HG03064 (cell line): ENCODE data around the gene GBP1.
"Not testable (repeated sequence)": the region's sequence is repeated elsewhere in the genome, so short reads cannot be mapped to it uniquely, and the experiment has no call there.

Experiments used
- ATAC-seq: cut with Tn5 transposase; IDR thresholded peaks from one replicate; pipeline ENCODE4 v1.9.1; 2021; ENCODE audit warnings: low read depth; ENCODE audit not compliant: unreplicated experiment

The GBP1 gene

DNA sequence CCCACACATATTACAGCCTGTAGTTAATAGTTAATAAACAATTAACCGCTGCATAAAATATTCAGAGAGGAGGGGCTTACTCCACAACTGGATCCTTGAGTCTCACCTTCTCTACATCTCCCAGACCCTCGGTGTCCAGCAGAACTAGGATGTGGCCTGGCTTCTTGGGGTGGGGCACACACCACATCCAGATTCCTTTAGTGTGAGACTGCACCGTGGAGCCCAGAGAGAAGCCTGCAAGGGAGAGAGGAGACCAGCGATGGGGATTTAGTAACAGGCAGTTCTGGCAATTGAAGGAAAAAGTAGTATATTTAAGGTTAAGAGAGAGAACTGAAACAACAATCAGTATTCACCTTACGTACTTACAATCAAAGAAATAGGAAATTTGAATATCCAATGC lies 4.9 kb downstream of the GBP1 start:
- no peak for ATAC-seq

DNA sequence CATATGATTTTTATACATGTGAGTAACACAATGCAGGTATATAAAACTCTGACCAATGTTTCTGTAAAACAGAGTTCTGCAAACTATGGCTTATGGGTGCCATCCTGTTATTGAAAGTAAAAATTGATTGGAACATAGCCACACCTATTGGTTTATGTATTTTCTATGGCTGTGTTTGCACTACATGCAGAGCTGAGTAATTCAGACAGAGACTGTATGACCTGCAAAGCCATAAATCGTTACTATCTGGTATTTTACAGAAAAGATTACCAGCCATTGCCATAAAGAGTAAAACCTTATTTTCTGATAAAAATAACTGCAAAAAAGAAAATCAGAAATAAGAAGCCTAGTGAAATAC lies 13.1 kb downstream of the GBP1 start:
- no peak for ATAC-seq

DNA sequence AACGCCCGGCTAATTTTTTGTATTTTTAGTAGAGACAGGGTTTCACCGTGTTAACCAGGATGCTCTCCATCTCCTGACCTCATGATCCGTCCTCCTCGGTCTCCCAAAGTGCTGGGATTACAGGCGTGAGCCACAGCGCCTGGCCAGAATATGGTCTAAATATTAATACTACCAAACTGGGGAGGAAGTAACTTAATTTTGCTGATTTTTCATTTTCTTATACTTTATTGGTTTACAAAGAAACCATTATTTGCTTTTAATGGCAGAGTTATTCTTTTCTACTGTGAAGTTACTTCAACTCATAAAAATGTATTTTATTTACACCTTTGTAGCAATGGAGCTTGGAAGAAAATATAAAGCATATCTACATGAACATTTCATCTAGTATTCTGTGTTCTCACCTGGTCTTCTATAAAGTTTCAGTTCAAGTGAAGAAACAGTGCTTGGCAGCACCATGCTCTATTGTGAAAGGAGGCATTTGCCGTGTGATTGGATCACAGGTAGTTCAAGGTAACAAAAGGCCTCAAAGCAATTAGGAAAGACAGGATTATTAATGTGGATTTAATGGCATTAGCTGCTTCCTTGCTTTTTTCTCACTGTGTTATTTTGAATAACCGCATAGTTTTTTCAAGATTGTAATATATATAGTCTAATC lies 13.6 kb downstream of the GBP1 start:
- no peak for ATAC-seq

GRCh38 chr1:89050649-89051033 lies 14.4 kb downstream of the GBP1 start:
- no peak for ATAC-seq

GRCh38 chr1:89049901-89050648 lies 14.9 kb downstream of the GBP1 start:
- not testable (repeated sequence) for ATAC-seq

- ATAC-seq: not testable (repeated sequence)
These were observed 15.8 kb downstream of the GBP1 start for GRCh38 chr1:89049187-89049586.

DNA sequence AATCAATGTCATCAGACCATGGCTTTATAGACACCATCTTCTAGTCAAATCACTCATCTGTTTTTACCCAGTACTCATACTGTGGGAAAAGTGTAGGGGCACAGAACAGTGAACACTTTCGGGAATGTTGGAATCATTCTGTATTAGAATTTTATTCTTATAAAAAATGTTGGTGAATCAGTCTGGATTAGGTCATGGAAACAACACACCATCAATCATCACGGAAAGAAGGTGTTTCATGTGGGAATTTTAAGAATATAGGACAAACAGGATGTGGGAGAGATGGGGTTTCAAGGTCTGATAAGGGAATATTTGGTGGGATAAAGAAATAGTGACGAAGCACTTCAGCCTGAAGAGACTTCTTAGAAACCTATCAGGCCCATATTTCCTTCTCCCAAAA lies 17.3 kb downstream of the GBP1 start:
- no peak for ATAC-seq

DNA sequence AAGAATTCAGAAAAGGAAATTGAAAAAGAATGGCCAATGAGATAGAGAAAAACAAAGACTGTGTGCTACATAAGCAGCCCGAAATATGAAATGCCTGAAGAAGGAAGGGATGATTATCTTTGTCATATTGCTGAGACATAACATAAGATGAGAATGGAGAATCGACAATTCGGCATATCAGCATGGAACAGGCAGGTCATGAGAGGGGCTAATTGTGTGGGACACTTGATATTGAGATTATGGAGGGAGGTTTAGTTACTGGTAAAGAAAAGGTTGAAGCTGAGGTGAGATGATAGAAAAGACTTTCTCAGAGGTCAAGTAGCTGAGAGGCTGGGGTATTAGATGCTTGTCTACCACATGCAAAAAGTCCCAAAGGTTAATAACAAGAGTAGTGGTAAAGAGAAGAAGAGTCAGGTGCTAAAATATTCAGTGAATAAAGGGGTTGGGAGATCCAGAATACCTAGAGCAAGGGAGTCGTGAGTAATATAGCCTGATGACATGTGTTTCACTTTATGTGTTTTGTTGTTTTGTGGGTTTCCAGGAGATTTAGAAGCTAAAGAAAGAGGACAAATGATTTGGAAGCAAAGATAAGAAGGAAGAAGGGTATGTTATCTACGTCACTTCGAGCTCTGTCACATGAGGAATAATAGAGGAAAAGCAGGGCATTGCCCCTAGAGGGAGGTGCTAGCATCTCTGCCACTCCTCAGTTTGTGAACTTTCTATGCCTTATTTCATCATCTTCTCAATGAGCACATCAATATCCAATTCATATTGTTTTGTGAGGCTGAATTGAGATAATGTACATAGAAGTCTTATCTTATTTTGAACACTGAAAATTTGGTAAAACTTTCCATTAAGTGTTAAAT lies 18.5 kb downstream of the GBP1 start:
- ATAC-seq: not testable (repeated sequence)

DNA sequence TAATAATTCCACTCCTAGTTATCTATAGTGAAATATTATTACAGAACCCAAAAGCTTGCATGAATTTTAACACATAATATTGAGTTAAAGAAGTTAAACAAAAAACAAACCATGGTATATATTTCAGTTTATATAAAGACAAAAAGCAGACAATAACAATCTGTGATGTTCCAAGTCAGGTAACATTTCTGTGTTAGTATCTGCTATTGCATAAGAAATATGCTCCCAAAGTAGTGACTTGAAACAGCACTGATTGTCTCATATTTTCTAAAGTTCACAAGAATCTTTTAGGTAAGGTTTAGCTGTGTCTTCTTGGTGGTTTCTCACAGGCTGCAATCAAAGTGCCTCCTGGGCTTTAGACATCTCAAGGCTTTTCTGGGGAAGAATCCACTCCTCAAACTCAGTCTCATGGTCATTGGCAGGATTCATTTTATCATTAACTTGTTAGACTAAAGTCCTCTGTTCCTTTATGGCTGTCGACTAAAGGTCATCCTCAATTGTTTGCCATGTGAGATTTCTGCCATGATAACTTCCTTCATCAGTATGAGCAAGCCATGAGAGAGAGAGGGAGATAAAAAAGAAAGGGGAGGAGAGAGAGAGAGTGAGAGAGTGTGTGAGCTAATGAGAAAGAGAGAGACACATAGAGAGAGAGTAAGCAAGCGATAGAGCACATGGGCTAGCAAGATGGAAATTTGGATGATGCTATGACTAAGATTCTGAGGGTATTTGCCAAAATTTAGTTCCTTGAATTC lies 19.9 kb downstream of the GBP1 start:
- ATAC-seq: no peak

GRCh38 chr1:89043940-89044339 lies 21.1 kb downstream of the GBP1 start:
- no peak for ATAC-seq

- no peak for ATAC-seq
These were observed 22.5 kb downstream of the GBP1 start for GRCh38 chr1:89042491-89042890.

DNA sequence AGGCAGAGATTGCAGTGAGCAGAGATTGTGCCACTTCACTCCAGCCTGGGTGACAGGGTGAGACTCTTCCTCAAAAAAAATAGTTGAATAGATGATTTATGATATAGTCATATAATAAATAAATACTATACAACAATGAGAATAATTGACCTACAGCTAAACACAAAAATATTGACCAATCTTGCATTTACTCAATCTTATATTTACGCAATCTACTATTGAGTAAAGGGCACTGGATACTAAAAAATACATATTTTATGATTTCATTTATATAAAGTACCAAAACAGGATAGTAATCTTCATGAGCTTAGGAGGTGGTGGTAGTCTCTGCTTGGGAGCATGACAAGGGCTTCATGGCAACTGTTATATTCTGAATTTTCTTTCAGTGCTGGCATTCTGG lies 23.3 kb downstream of the GBP1 start:
- ATAC-seq: no peak

- ATAC-seq: peak; percentile 96
These were observed 23.8 kb downstream of the GBP1 start for GRCh38 chr1:89041119-89041641.

- ATAC-seq: no peak
These were observed 24.7 kb downstream of the GBP1 start for GRCh38 chr1:89040315-89040626.

DNA sequence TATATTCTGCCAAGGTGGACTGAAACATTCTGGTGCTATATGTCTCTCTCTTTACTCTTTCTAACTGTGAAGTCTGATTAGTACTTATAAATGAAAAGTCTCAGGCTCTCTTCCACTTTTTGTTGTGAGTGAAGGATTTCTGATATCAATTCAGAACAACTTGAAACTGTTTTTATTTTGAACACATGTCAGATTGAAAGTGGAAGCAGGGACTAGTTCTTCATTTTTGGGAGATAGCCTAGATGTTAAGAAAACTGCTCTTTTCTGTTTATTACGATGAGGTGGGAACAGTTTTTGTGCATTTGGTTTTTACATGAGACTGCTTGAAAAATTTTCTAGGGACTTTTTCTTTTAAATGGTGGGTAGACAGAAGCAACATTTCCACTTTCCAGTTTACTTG lies 27.8 kb downstream of the GBP1 start:
- no peak for ATAC-seq

DNA sequence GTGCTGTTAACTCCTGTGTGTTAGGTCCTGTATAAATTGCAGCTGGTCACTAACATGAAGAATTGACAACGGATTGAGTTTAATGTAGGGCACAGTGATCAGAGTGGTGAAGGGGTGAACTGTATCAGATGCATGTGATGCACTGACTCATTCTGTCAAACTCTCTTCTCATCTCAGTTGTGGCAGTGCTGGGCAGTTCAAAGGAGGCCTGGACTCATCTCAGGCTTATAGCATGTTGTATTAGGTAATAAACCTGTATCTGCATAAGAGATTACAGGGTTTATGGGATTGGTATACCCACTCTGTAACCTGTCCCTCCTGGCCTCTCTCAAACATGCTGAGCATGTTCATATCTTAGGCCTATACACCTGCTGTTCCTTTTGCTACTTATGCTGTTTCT lies 29.9 kb downstream of the GBP1 start:
- ATAC-seq: no peak

GRCh38 chr1:89034004-89034403 lies 31.0 kb downstream of the GBP1 start:
- not testable (repeated sequence) for ATAC-seq

DNA sequence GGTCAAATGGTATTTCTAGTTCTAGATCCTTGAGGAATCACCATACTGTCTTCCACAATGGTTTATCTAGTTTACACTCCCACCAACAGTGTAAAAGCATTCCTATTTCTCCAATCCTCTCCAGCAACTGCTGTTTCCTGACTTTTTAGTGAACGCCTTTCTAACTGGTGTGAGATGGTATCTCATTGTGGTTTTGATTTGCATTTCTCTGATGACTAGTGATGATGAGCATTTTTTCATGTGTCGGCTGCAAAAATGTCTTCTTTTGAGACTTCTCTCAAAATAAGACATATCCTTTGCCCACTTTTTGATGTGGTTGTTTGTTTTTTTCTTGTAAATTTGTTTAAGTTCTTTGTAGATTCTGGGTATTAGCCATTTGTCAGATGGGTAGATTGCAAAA lies 36.0 kb downstream of the GBP1 start:
- ATAC-seq: not testable (repeated sequence)

GRCh38 chr1:89025928-89026327 lies 39.1 kb downstream of the GBP1 start:
- ATAC-seq: no peak

DNA sequence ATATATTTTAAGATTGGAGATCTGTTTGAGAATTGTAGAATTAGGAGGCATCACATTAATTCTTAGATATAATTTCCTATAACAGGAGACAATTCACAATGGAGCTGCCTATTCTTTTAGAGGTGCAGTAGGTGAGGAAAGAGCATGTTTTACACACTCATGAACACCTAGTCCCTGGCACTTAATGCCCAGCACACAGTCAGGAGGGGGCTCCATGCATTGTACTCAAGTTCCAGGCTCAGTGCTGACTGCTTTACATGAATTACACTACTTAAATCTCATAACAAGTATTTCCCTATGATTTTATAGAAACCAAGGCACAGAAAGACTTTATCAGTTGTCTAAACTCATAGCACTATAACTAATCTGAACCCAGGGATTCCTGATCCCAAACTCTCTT lies 42.0 kb downstream of the GBP1 start:
- ATAC-seq: no peak
